Measurements from ENCODE around the gene CPED1.

The CPED1 gene

DNA sequence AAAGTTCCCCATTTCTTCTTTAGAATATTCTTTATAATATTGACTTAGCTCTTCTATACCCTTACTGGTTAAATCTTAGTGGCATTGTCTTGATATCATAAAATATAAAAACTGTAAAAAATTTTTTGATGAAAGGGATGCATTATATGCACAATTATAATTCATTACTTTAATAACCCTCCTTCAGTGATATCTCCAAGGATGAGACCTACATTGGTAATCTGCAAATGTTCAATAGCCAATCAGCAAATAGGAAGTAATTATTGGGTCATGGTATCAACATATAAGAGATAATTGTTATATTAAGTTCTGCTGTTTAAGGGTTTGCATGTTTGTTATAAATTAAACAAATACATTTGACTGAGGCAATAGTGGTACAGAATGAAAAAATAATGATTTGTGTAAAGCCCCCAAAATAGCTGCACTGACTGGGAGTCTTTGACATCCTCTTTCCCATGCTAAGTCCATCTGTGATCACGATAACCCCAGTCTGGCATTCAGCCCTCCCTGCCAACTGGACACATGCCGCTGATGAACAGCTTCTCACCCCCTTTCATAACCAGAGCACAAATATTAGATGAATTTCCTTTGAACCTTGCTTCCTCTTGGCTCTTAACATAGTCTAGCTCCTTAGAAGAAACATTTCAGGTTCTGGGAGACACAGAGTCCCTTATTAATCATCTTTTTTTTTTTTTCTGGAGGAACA lies 169.5 kb downstream of the CPED1 start:
- no peak for TF ChIP-seq ZNF37A (tag by site-specific recombination; IDR thresholded peaks at IDR 0.05)
- no peak for TF ChIP-seq ZBTB48 (tag by site-specific recombination; IDR thresholded peaks at IDR 0.05)
- TF ChIP-seq, protein P1, sequence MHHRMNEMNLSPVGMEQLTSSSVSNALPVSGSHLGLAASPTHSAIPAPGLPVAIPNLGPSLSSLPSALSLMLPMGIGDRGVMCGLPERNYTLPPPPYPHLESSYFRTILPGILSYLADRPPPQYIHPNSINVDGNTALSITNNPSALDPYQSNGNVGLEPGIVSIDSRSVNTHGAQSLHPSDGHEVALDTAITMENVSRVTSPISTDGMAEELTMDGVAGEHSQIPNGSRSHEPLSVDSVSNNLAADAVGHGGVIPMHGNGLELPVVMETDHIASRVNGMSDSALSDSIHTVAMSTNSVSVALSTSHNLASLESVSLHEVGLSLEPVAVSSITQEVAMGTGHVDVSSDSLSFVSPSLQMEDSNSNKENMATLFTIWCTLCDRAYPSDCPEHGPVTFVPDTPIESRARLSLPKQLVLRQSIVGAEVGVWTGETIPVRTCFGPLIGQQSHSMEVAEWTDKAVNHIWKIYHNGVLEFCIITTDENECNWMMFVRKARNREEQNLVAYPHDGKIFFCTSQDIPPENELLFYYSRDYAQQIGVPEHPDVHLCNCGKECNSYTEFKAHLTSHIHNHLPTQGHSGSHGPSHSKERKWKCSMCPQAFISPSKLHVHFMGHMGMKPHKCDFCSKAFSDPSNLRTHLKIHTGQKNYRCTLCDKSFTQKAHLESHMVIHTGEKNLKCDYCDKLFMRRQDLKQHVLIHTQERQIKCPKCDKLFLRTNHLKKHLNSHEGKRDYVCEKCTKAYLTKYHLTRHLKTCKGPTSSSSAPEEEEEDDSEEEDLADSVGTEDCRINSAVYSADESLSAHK (tag by site-specific recombination; IDR thresholded peaks at IDR 0.05), result no peak
- no peak for TF ChIP-seq ZNF433 (tag by site-specific recombination; IDR thresholded peaks at IDR 0.05; ENCODE audit: low read depth)
- TF ChIP-seq ZNF610 (tag by site-specific recombination; IDR thresholded peaks at IDR 0.05; ENCODE audit: borderline replicate concordance), result no peak
- no peak for TF ChIP-seq ZNF658 (tag by site-specific recombination; IDR thresholded peaks at IDR 0.05)
- TF ChIP-seq, protein P2, sequence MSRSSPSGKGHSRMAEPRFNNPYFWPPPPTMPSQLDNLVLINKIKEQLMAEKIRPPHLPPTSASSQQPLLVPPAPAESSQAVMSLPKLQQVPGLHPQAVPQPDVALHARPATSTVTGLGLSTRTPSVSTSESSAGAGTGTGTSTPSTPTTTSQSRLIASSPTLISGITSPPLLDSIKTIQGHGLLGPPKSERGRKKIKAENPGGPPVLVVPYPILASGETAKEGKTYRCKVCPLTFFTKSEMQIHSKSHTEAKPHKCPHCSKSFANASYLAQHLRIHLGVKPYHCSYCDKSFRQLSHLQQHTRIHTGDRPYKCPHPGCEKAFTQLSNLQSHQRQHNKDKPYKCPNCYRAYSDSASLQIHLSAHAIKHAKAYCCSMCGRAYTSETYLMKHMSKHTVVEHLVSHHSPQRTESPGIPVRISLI (tag by site-specific recombination; IDR thresholded peaks at IDR 0.05), result no peak
- TF ChIP-seq BCL11B (tag by site-specific recombination; IDR thresholded peaks at IDR 0.05; ENCODE audit: low read depth), result no peak
- TF ChIP-seq TRIM28 (IDR thresholded peaks at IDR 0.05; ENCODE audit: borderline replicate concordance, low read length), result no peak
- no peak for TF ChIP-seq SCRT1 (tag by site-specific recombination; IDR thresholded peaks at IDR 0.05; ENCODE audit: borderline replicate concordance)
- no peak for TF ChIP-seq ZNF777 (tag by site-specific recombination; IDR thresholded peaks at IDR 0.05; ENCODE audit: borderline replicate concordance)
- TF ChIP-seq ZNF169 (tag by site-specific recombination; IDR thresholded peaks at IDR 0.05), result no peak
- TF ChIP-seq ZSCAN30 (tag by site-specific recombination; IDR thresholded peaks at IDR 0.05), result no peak
- H3K4me1 ChIP-seq (ENCODE audit: control insufficient read depth, insufficient read depth, low read length), result no peaks in the 10 kb centered on the region
- POLR2A ChIA-PET, result no interaction called here
- H3K36me3 ChIP-seq (ENCODE audit: control insufficient read depth in 2 of 2, insufficient read depth in 1 of 2, low read length in 2 of 2), result no peaks in the 10 kb centered on the region
- no peak overlapping the region for H3K27ac ChIP-seq (ENCODE audit: extremely low read depth, low read depth, low read length)
- CTCF ChIA-PET, result interaction anchor here (0.6 kb wide), 1 partner anchor 239 kb away, joined by 3 read pairs; no protein-coding TSS in a partner anchor
- no peaks in the 10 kb centered on the region for H3K9me3 ChIP-seq (ENCODE audit: control insufficient read depth, insufficient read depth, low read depth, low read length)
- H3K4me3 ChIP-seq (ENCODE audit: low read depth, low read length), result no peak overlapping the region

DNA sequence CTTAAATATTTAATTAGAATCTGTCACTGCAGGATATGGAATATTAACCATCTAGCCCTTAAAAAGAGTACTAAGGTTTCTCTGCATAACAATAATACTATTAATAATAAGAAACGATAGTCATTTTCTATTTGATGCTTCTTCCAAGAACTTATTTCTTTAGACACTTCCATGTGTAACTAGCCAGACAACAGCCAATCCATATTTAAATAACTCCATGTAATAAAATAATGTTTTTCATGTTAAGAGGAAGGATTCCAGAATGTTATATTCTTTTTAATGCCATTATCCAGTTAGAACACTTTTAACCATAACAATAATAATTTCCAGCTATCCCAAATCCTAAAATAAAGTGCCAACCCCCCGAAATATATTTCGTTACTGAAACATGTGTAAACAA lies 170.2 kb downstream of the CPED1 start:
- Histone ChIP-seq H3K4me3 (ENCODE audit: low read depth, low read length) (no peak overlapping the region), H3K4me1 (ENCODE audit: control insufficient read depth, insufficient read depth, low read length) (no peaks in the 10 kb centered on the region), H3K27ac (ENCODE audit: extremely low read depth, low read depth, low read length) (no peak overlapping the region), H3K9me3 (ENCODE audit: control insufficient read depth, insufficient read depth, low read depth, low read length) (no peaks in the 10 kb centered on the region), H3K36me3 (ENCODE audit: control insufficient read depth in 2 of 2, insufficient read depth in 1 of 2, low read length in 2 of 2) (no peaks in the 10 kb centered on the region)
- POLR2A ChIA-PET, result no interaction called here
- CTCF ChIA-PET, result no interaction called here
- TF ChIP-seq ZNF214 (tag by site-specific recombination; IDR thresholded peaks at IDR 0.05; ENCODE audit: borderline replicate concordance), result no peak
- no peak for TF ChIP-seq ZFP37 (tag by site-specific recombination; IDR thresholded peaks at IDR 0.05)
- TF ChIP-seq YY1 (tag by site-specific recombination; IDR thresholded peaks at IDR 0.05), result no peak
- TF ChIP-seq MYNN (tag by site-specific recombination; IDR thresholded peaks at IDR 0.05; ENCODE audit: borderline replicate concordance), result no peak

DNA sequence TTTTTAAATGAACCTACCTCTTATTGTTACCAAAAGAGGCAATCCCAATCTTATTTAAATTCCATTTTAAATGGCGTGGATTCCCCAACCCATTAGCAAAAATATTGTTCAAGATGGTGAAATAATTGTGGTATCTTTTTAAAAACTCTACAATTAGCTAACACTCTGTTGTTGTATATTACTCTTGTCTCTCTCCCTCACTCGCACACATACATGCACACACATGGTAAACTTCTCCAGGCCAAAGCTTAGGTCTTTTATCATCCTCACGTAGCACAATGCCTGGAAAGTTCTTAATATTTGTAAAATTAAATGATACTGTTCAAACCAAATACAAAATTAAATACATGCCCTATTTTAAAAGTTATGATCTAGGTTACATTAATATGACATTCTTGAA lies 171.0 kb downstream of the CPED1 start:
- H3K27ac ChIP-seq (ENCODE audit: extremely low read depth, low read depth, low read length), result no peak overlapping the region
- CTCF ChIA-PET, result interaction anchor here (0.6 kb wide), 1 partner anchor 20 kb away, joined by 4 read pairs; no protein-coding TSS in a partner anchor
- no peak overlapping the region for H3K4me3 ChIP-seq (ENCODE audit: low read depth, low read length)
- H3K36me3 ChIP-seq (ENCODE audit: control insufficient read depth in 2 of 2, insufficient read depth in 1 of 2, low read length in 2 of 2), result no peaks in the 10 kb centered on the region
- POLR2A ChIA-PET, result no interaction called here
- no peaks in the 10 kb centered on the region for H3K4me1 ChIP-seq (ENCODE audit: control insufficient read depth, insufficient read depth, low read length)
- H3K9me3 ChIP-seq (ENCODE audit: control insufficient read depth, insufficient read depth, low read depth, low read length), result no peaks in the 10 kb centered on the region
- no peak for TF ChIP-seq ZFHX2 (tag by site-specific recombination; conservative IDR thresholded peaks at IDR 0.05)
- no peak for TF ChIP-seq RBAK (tag by site-specific recombination; IDR thresholded peaks at IDR 0.05)
- TF ChIP-seq ZSCAN23 (tag by site-specific recombination; IDR thresholded peaks at IDR 0.05), result no peak
- TF ChIP-seq ZNF23 (tag by site-specific recombination; IDR thresholded peaks at IDR 0.05; ENCODE audit: borderline replicate concordance), result no peak
- no peak for TF ChIP-seq SETDB1 (IDR thresholded peaks at IDR 0.05; ENCODE audit: insufficient read length, low read length)
- TF ChIP-seq MZF1 (tag by site-specific recombination; IDR thresholded peaks at IDR 0.05; ENCODE audit: borderline replicate concordance), result no peak
- no peak for TF ChIP-seq SP2 (tag by site-specific recombination; IDR thresholded peaks at IDR 0.05)
- TF ChIP-seq, protein P3, sequence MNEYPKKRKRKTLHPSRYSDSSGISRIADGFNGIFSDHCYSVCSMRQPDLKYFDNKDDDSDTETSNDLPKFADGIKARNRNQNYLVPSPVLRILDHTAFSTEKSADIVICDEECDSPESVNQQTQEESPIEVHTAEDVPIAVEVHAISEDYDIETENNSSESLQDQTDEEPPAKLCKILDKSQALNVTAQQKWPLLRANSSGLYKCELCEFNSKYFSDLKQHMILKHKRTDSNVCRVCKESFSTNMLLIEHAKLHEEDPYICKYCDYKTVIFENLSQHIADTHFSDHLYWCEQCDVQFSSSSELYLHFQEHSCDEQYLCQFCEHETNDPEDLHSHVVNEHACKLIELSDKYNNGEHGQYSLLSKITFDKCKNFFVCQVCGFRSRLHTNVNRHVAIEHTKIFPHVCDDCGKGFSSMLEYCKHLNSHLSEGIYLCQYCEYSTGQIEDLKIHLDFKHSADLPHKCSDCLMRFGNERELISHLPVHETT (tag by site-specific recombination; IDR thresholded peaks at IDR 0.05), result no peak
- TF ChIP-seq ZNF664 (tag by site-specific recombination; IDR thresholded peaks at IDR 0.05), result no peak
- TF ChIP-seq ZBTB7A (tag by site-specific recombination; IDR thresholded peaks at IDR 0.05; ENCODE audit: low read depth), result no peak
- TF ChIP-seq IKZF3 (tag by site-specific recombination; IDR thresholded peaks at IDR 0.05), result no peak
- no peak for TF ChIP-seq MYNN (tag by site-specific recombination; IDR thresholded peaks at IDR 0.05; ENCODE audit: borderline replicate concordance)
- no peak for TF ChIP-seq ZNF214 (tag by site-specific recombination; IDR thresholded peaks at IDR 0.05; ENCODE audit: borderline replicate concordance)
- no peak for TF ChIP-seq ZNF175 (tag by site-specific recombination; IDR thresholded peaks at IDR 0.05)
